Vagina (tissue), 2 donors: Measurements from ENCODE around the gene RAB5B. TPM values are rescaled to one million over a fixed set of nuclear protein-coding genes. Genes with fewer than 3 reads are reported as not detected.
A peak's percentile ranks its signal among the peaks of the same experiment; 100 is the strongest.

Source experiments
- DNase-seq, 2 donors: peaks; one replicate each; pipeline ENCODE4 v3.0.0-alpha.2; 2017; ENCODE audit errors: extremely low spot score in 2 of 2
- H3K27ac ChIP-seq: fragments of 200-600 bp; sonication (generic); one replicate; pipeline ENCODE4 v1.5.1; 2019
- H3K27me3 ChIP-seq: fragments of 200-600 bp; sonication (generic); one replicate; pipeline ENCODE4 v1.5.1; 2019
- H3K36me3 ChIP-seq, 2 donors: fragments of 200-600 bp; sonication (generic); one replicate each; pipeline ENCODE4 v1.5.1; 2017 to 2019
- H3K4me1 ChIP-seq: fragments of 200-600 bp; sonication (generic); one replicate; pipeline ENCODE4 v1.5.1; 2019
- H3K4me3 ChIP-seq, 2 donors: fragments of 200-600 bp; sonication (generic); 1 replicate in 1 of 2; 2 replicates in 1 of 2; pipeline ENCODE4 v1.5.1; 2016 to 2019
- H3K9me3 ChIP-seq: fragments of 200-600 bp; sonication (generic); one replicate; pipeline ENCODE4 v1.5.1; 2019
- POLR2A ChIP-seq, 2 donors: fragments of 450-650 bp; IDR thresholded peaks; one replicate each; pipeline ENCODE4 v1.6.1; 2017; ENCODE audit warnings: antibody characterized with exemption in 2 of 2, mild to moderate bottlenecking in 2 of 2, moderate library complexity in 2 of 2
- POLR2AphosphoS5 ChIP-seq, 2 donors: sonication (generic); formaldehyde crosslinking; IDR thresholded peaks; one replicate each; pipeline ENCODE4 v1.9.0; 2017; ENCODE audit warnings: antibody characterized with exemption in 2 of 2, mild to moderate bottlenecking in 2 of 2, low read depth in 1 of 2; ENCODE audit not compliant: insufficient read depth in 1 of 2
- intact Hi-C: fragments of 100-400 bp; cut with DNase I; formaldehyde crosslinking; loops from one replicate; pipeline ENCODE4 v1.15.1; 2023
- total RNA-seq: library from RNA; depleted of rRNA; stranded (reverse); fragments of >200 nt; gene quantifications from one replicate; pipeline ENCODE4 v1.2.3, GENCODE V29; 2016
- TF ChIP-seq, protein P1 (sequence below), 3 experiments: fragments of 450-650 bp in 2 of 3; fragments of 200-600 bp in 1 of 3; sonication (generic) in 1 of 3; IDR thresholded peaks; one replicate each; pipeline ENCODE4 v1.5.1; 2017 to 2019; ENCODE audit warnings: antibody characterized with exemption in 3 of 3, mild to moderate bottlenecking in 2 of 3, moderate library complexity in 2 of 3

RAB5B gene
- total RNA-seq, 1 donor from 2014 or later = 80.5 TPM

GRCh38 chr12:55993230-55993853 is 19.5 kb downstream of the RAB5B start:
- H3K27ac ChIP-seq = no peak overlapping the region

DNA sequence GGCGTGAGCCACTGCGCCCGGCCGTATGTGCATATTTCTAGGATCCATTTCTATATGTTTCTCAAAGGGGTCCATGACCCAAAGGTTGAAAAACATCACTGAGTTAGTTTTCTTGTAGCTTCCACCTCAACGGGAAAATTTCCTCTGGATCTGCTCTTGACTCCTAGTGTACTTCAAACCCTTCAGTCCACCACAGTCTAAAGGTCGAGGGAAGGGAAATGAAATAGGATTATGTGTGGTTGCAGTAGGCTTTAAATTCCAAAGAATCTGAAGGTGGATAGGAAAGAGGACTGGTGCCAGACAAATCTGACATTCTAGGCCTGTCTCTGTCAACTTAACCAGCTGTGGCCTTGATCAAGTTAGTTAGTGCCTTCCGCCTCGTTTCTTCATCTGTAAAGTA is 21.5 kb downstream of the RAB5B start:
- peaks cover 0 to 45% of the 10 kb centered on the region in 2 donors for H3K36me3 ChIP-seq
- TF ChIP-seq POLR2A (IDR thresholded peaks at IDR 0.05) = no peak
- no peak for TF ChIP-seq POLR2AphosphoS5 (IDR thresholded peaks at IDR 0.05; ENCODE audit: insufficient read depth in 1 of 2, low read depth in 1 of 2)
- TF ChIP-seq, protein P1, sequence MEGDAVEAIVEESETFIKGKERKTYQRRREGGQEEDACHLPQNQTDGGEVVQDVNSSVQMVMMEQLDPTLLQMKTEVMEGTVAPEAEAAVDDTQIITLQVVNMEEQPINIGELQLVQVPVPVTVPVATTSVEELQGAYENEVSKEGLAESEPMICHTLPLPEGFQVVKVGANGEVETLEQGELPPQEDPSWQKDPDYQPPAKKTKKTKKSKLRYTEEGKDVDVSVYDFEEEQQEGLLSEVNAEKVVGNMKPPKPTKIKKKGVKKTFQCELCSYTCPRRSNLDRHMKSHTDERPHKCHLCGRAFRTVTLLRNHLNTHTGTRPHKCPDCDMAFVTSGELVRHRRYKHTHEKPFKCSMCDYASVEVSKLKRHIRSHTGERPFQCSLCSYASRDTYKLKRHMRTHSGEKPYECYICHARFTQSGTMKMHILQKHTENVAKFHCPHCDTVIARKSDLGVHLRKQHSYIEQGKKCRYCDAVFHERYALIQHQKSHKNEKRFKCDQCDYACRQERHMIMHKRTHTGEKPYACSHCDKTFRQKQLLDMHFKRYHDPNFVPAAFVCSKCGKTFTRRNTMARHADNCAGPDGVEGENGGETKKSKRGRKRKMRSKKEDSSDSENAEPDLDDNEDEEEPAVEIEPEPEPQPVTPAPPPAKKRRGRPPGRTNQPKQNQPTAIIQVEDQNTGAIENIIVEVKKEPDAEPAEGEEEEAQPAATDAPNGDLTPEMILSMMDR (IDR thresholded peaks at IDR 0.05) = no peak
- no peak for DNase-seq
- no peak overlapping the region for H3K27ac ChIP-seq
- no peak overlapping the region for H3K4me3 ChIP-seq
- no peaks in the 10 kb centered on the region for H3K9me3 ChIP-seq
- no peaks in the 10 kb centered on the region for H3K27me3 ChIP-seq
- peaks cover 16% of the 10 kb centered on the region for H3K4me1 ChIP-seq
- intact Hi-C loops = no loop called here

More at GRCh38 chr12:55993230-55993853, 19.5 kb downstream of the RAB5B start:
- Histone ChIP-seq H3K4me3 (no peak overlapping the region), H3K36me3 (peaks cover 0 to 62% of the 10 kb centered on the region in 2 donors), H3K9me3 (no peaks in the 10 kb centered on the region), H3K4me1 (peaks cover 15% of the 10 kb centered on the region), H3K27me3 (no peaks in the 10 kb centered on the region)
- TF ChIP-seq, protein P1 (IDR thresholded peaks at IDR 0.05) = no peak
- TF ChIP-seq POLR2A (IDR thresholded peaks at IDR 0.05) = no peak
- intact Hi-C loops = no loop called here
- no peak for DNase-seq

GRCh38 chr12:55996201-55996714 is 22.4 kb downstream of the RAB5B start:
- no peak for DNase-seq
- H3K36me3 ChIP-seq = peaks cover 0 to 36% of the 10 kb centered on the region in 2 donors
- intact Hi-C loops = loop anchor here (2.0 kb wide), 1 partner anchor 45 kb away; the partner anchor contains the start of gene RPS26

DNA sequence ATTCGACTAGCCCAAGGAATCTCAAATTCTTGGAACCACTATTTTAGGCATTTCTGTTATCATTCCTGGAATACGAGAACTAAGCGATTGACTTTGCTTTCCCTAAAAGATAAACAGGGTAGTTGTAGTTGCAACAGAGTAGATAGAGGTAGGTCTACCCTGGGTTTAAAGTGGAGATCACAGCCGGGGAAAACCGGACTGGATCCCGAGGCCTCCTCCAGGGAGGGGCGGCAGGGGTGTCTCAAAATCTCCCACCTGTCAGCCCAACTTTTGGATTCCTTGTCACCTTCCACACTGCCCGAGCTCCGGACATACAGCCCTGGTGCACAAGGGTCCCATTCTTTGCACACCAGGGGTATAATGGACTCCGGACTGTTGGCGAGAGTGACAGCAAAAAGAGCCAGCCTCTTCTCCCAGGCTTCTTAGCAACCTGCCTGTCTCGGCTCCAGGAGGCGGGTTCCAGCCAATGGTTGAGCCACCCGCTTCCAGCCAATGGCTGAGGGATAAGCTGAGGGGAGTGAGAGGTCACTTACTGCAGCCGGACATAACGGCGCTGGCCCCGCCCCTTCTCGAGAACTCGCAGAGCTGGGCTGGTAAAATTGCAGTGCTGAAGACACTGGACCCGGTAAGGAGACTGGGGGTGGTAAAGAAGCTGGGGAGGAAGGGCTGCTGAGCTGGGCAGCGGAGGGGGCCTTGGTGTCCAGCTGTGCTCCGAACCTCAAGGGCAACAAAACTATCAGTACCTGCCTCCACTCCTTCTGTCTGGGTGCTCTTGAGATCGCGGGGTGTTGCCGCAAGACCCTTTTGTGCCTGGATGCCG is 23.0 kb downstream of the RAB5B start, which contains the start of gene SUOX:
Gene SUOX, plus strand, starts transcription at position 562 of the 820 bp plus-strand sequence. CDS start 4,946 bp downstream, outside the sequence.
- Histone ChIP-seq H3K9me3 (no peaks in the 10 kb centered on the region), H3K4me3 (peak within 1 kb of the TSS; percentile 65 to 68), H3K36me3 (peaks cover 0 to 29% of the 10 kb centered on the region in 2 donors), H3K27me3 (no peaks in the 10 kb centered on the region), H3K4me1 (peaks cover 16% of the 10 kb centered on the region), H3K27ac (peak within 1 kb of the TSS; percentile 76)
- TF ChIP-seq, protein P1 (IDR thresholded peaks at IDR 0.05) = no peak
- TF ChIP-seq POLR2A (IDR thresholded peaks at IDR 0.05) (no peak), POLR2AphosphoS5 (IDR thresholded peaks at IDR 0.05; ENCODE audit: insufficient read depth in 1 of 2, low read depth in 1 of 2) (peak; percentile 80 to 88)
- intact Hi-C loops = loop anchor here (2.0 kb wide), 1 partner anchor 44 kb away; the partner anchor contains the start of gene RPS26
- DNase-seq = peak in 1 of 2 donors; percentile 99

More at GRCh38 chr12:55996201-55996714, 22.4 kb downstream of the RAB5B start:
- TF ChIP-seq POLR2AphosphoS5 (IDR thresholded peaks at IDR 0.05; ENCODE audit: insufficient read depth in 1 of 2, low read depth in 1 of 2) = peak in 1 of 2 donors; percentile 52
- TF ChIP-seq, protein P1 (IDR thresholded peaks at IDR 0.05) = peak; percentile 55 to 71 (median 57)
- no peak for TF ChIP-seq POLR2A (IDR thresholded peaks at IDR 0.05)
- no peaks in the 10 kb centered on the region for H3K27me3 ChIP-seq
- peak overlapping the region; percentile 76 for H3K27ac ChIP-seq
- no peaks in the 10 kb centered on the region for H3K9me3 ChIP-seq
- peak overlapping the region; percentile 65 to 68 for H3K4me3 ChIP-seq
- H3K4me1 ChIP-seq = peaks cover 16% of the 10 kb centered on the region
